Activated T-helper 1 cell treated with Interleukin-2 at 50 U/mL for 16 hours (primary cell): ENCODE results near the gene CFAP74.

ENCODE experiments used
- DNase-seq: peaks from one replicate; pipeline ENCODE4 v3.0.0-alpha.2; 2020; ENCODE audit warnings: low read depth

The CFAP74 gene

DNA sequence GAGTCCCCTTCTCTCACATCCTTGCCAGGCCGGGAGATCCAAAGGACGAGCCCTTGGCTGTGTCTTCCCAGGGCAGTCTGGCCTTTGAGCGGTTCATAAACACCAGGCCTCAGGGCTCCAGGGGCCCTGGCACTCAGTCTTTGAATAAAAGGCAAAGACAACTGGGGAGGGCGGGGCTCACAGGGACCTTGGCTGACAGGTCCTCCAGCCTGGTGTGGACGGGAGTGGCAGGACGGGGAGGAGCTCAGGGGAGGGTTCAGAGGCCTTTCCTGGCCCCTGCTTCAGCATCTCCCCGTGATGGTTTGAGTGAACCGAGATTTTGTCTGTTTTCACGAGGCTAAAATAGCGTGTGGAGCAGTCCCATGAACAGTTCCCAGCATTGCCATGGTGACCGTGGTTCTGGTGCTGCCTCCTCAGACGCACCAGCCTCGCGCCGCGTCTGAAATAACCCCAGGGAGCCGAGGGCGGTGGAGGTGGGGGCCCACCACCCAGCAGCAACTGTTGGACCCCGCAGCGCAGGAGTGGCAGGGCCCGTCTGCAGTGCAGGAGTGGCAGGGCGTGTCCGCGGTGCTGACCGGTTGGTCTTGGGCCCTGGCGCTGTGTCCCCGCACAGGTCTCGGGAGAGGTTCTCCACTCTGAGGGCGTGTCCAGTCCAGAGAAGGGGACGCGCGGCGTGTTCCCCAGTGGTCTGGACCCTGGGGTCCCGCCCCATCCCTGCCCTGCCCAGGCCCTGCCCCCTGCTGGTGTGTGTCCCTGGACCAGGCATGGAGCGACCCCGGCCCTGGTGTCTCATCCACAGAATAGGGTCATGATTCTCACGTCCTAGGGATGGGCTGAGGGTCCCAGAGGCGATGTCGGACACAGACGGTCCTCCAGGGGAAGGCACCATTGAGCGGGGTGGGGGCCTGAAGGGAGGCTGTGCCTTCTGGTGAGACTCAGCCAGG is 39.5 kb upstream of the CFAP74 start:
- DNase-seq = no peak

DNA sequence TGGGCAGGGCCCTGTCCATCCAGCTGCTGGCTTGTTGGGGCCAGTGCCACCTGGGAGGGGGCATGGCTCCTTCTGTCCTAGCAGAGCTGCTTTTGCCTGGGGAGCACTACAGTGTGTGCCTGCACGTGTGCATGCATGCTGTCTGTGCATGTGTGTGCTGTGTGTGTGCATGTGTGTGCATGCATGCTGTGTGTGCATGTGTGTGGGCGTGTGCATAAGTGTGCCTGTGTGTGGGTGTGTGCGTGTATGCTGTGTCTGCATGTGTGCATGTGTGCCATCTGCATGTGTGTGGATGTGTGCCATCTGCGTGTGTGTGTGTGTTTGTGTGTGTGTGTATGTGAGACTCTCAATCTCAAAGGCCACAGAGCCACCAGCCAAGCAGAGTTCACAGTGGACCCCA is 38.3 kb upstream of the CFAP74 start:
- DNase-seq = no peak

DNA sequence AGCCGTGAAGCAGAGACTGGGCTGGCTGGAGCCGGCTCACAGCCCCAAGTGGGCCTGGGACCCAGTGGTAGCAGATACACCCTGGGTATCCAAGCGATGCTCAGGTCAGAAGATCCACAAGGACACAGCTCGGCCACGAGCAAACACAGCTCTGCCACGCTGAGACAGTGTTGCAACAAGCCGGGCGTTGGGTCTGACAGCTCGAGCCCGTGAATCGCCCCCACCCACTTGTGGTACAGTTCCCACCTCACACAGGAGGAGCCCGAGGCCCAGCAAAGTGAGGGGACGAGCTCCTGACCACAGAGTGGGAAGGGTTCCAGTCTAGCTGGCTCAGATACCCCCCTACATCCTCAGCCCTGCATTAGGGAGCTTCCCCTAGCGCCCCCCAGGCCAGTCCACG is 37.7 kb upstream of the CFAP74 start:
- DNase-seq = no peak

DNA sequence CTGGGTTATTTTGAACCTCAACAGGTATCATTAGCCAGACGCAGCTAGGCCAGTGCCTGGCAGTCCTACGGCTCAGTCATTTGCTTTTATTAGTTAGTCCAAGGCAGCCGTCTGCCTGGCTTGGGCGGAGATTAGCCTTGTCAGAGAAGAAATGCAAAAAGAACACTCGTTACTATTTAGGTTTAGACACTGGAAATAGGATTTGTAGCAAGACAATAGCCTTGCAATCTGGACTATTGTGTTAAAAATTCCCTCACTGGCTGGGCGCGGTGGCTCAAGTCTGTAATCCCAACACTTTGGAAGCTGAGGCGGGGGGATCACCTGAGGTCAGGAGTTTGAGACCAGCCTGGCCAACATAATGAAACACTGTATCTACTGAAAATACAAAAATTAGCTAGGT is 35.7 kb upstream of the CFAP74 start:
- DNase-seq = no peak

DNA sequence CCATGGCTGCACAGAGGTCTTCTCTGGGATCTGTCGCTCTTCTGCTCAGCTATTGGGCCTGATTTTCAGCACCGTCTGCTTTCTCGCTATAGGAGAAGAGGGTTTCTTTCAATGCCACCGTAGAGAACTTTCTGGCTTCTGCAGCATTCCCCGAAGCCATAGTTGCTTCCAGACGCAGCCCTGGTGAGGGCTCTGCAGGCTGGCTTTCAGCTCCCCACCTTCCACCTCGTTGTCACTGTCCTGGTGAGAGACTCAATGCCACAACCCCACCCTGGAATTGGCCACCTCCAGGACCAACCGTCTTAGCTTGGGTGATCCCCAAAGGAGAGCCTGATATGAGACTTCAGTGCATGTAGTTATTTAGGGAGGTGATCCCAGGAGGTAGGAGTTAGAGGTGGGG is 34.6 kb upstream of the CFAP74 start:
- no peak for DNase-seq

DNA sequence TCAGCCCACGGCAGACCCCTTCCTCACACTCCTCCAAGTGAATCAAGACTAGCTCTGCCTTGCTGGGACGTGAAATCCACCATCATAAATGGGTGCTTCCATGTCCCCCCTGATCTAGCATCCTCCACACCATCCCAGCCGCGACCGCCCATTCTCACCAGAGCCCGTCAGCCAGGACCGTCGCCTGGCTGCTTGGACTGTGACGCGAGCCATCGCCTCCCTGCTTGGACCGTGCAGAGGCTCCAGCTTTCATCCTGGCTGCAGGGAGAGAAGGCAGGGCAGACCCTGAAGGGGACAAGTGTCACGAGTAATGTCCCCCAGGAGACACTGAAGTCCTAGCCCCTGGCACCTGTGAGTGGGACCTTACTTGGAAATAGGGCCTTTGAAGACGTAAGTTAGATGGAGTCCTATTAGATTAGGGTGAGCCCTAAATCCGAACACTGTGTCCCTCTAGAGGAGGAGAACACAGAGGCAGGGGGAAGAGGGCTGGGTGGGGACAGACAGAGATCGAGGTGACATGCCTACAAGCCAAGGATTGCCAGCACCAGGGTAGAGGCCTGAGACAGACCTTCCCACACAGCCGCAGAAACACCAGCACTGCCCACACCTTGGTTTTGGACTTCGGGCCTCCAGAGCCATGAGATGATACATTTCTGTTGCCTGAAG is 33.9 kb upstream of the CFAP74 start:
- no peak for DNase-seq

DNA sequence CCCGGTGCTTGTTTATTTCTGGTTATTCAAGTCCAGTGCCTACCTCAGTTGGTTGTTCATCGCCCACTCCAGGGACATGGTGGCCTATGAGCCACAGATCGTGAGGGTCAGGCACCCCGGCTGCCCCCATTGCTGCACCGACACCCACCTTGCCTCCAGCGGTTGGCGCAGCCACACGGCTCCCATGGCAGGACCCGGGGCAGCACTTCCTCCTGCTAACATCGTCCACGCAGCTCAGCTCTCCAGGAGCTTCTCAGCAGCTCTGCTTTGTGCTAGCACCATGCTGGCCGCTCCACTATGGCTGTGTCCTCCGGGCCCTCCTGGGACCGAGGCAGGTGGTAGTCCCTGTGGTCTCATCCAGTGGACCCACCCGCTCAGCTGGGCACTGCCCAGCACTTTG is 32.7 kb upstream of the CFAP74 start:
- DNase-seq = no peak

DNA sequence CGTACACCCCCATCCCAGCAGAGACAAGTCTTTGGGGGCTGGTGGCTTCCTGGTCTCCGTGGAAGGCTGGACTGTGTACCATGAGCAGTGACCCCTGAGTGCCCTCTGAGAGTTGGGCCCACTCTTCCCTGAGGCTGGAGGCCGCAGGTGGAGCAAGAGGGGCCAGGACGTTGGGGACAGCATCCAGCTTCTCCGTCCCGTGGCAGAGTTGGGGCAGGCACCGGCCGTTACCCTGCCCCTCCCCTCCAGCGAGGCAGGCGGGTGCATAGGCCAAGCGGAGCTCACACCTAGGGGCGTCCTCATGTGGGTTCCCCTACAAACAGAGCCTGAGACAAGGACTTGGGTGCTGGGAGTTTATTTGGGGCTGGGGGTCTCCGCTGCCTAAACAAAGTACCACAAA is 29.6 kb upstream of the CFAP74 start:
- DNase-seq = no peak

DNA sequence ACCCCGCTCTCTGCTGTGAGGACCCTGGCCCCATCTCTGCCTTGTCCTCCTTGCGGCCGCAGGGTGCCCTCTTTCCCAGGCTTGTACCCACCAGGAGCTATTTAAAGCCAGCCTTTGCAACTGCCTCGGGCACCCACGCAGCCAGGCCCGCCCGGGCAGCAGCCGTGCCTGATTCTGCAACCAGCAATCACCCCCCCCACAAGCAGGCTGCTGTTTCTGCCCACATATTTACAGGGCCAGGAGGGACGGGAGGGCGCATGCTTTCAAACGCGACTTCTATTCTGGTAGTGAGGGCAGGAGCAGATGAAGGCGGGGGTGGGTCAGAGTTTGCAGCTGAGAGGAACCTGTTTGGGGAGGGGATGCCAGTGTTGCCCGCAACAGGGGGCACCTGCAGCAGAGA is 29.2 kb upstream of the CFAP74 start:
- DNase-seq = no peak

DNA sequence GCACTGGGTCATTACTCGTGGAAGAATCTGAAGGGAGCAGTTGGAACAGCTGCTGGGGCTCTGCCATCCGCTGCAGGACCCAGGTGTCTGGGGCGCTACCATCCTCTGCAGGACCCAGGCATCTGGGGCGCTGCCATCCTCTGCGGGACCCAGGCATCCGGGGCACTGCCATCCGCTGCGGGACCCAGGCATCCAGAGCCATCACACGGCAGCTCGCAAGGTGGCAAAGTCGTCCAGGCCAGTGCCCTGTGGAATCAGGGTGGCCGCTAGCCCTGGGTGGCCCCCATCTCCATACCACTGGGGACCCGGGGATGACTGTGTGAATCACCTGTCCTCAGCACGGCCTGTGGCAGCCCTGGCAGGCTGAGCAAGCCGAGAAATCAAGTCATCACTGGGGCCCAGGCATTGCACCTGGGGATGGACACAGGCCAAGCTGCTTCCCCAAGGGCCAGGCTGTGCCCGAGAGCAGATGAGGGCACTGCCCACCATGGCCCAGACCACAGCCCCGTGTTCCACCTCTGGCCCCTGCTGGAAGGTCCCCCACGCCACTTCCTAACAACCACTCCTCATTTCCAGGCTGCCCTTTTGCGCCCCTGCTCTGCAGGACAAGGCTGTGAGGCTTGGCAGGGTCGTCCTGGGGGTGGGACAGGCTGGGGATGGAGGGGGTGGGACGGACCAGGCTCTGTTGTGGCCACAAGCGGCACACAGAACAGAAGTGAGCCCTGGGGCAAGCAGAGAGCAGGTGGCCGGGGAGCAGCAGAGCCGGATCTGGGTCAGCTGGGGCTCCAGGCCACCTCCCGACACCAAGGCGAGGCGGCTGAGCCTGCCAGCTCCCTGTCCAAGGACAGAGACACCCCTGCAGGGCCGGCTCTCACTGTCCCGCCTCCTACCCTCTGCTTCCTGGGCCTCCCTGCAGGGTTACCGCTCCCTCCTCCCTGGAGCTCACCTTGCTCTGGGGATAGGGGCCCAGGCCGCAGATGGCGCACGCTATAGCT is 28.3 kb upstream of the CFAP74 start:
- DNase-seq = no peak

DNA sequence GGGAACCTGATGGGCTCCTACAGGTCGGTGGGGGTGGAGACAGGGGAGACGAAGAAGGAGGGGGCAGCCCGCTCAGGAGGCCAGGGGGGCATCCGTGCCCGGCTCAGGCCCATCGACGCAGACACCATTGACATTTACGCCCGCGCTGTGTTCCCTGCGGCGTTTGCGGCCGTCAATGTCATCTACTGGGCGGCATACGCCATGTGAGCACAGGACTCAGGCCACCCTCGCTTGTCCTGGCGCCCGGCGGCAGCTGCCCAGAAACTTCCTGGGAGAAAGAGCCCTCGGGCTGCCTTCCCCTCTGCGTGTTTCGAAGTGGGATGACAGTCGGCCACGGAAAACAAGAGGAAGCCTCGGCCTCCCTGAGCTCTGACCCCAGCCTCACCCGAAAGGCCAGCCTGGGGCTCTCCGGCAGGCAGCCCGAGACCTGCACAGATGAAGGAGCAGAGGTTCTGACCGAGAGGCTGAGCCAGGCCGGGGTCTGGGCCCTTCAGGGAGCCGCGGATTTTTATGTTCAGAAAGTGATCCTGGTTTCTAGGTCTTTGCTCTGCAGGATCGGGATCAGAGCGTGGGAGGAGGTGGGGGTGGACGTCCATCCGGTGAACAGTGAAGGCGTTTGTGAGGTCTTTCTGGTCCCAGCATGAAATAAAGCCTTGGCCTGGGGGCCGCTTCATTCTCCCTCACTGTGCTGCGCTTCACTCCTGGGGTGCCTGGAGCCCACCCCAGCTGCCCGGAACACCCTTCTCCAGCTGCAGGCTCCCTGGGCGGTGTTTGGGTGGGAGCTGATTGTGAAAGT is 26.7 kb upstream of the CFAP74 start:
- no peak for DNase-seq

DNA sequence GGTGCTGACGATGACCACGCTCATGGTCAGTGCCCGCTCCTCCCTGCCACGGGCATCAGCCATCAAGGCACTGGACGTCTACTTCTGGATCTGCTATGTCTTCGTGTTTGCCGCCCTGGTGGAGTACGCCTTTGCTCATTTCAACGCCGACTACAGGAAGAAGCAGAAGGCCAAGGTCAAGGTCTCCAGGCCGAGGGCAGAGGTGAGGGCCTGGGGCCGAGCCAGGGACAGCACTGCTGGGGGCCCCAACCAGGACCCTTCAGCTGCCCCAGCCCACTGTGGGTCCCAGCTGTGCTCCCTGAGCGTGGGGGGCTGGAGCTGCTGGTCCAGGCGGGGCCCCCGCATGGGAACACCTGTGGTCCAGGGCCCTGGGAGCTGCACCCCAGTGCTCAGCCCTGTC is 26.0 kb upstream of the CFAP74 start:
- no peak for DNase-seq

DNA sequence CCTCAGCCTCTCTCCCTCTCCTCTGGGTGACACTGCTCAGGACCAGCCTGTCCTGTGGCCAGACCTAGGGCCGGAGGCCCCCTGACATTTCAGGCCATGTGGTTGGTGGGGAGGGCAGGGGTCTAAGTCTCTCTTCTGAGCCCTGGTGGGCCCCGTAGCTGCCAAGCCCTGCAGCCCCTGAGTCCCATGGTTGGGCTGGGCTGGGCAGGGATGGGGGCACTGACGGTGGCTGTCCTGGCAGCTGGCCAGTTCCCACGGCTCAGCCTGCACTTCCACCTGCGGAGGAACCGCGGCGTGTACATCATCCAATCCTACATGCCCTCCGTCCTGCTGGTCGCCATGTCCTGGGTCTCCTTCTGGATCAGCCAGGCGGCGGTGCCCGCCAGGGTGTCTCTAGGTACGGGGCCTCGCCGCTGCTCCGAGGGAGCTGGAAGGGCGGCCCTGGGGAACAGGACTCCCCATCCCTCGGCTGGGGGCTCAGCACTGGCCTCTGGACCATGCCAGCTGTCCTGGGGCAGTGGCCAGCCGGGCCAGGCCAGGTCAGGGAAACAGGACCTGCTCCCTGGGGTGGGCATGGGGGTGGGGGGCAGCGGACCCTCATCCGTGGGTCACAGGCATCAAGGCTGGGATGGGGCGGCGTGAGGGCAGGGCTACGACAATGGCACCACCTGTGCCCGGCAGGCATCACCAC is 25.4 kb upstream of the CFAP74 start:
- DNase-seq = no peak

DNA sequence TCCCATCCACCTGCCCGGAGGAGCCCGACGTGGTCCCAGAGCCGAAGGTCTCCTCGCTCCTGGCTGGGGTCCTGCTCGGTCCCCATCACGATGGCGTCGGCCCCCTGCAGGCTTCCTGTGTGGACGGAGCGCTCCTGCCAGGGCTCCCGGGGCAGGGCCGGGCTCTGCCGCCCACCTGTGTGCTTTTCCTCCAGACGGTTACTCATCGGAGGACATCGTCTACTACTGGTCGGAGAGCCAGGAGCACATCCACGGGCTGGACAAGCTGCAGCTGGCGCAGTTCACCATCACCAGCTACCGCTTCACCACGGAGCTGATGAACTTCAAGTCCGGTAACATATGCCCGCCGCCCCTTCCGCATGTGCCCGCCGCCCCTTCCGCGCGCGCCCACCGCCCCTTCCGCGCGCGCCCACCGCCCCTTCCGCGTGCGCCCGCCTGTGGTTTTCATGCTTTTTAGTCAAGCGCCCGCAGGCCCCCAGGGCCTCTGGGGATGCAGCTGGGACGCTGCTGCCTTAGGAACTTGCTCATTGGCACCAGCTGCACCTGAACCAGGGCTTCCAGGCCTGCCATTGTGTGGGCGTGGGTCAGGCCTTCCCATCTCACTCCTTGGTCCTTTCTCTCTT is 24.5 kb upstream of the CFAP74 start:
- no peak for DNase-seq

DNA sequence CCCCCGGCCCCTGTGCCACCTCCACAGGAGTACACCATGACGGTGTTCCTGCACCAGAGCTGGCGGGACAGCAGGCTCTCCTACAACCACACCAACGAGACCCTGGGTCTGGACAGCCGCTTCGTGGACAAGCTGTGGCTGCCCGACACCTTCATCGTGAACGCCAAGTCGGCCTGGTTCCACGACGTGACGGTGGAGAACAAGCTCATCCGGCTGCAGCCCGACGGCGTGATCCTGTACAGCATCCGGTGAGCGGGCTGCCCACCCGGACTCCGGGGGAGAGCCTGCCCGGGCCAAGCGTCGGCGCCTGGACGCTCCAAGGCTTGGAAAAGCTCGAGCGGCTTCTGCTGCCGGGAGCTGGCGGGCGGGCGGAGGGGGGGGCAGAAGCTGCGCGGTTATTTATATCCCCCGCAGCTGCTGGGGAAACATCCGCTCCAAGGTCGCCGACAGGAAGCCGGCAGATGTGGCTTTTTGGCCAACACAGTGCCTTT is 21.9 kb upstream of the CFAP74 start:
- no peak for DNase-seq

DNA sequence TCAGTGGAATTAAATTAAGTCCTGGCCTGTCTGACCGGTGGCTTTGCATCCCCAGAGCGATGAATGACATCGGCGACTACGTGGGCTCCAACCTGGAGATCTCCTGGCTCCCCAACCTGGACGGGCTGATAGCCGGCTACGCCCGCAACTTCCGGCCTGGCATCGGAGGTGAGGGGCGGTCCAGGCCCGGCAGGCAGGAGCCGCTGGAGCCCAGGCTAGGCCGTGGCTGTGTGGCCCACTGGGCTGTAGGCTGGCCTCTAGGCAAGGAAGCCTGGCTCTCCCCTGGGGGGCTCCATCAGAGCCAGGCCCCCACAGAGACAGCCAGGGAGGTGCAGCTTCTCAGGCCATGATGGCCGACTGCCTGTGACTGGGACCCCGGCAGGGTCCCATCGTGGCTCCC is 21.3 kb upstream of the CFAP74 start:
- DNase-seq = no peak

DNA sequence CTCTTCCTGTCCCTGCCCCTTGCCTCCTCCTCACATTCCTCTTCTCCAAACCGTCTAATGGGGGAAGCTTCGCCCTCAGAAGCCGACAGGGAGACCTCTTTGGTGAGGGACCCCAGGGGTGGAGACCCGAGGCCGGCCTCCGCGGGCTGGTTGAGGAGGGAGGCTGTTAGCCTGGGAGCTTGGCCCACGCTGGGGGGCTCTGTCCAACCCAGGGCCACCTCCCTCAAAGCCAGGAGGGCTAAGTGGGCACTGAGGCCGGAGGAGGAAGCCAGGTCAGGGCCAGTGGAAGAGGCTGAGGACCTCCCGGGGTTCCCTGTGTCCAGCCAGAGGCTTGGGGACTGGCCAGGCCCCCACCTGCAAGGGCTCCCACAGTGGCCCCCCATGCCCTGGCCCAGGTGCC is 20.9 kb upstream of the CFAP74 start:
- DNase-seq = no peak

DNA sequence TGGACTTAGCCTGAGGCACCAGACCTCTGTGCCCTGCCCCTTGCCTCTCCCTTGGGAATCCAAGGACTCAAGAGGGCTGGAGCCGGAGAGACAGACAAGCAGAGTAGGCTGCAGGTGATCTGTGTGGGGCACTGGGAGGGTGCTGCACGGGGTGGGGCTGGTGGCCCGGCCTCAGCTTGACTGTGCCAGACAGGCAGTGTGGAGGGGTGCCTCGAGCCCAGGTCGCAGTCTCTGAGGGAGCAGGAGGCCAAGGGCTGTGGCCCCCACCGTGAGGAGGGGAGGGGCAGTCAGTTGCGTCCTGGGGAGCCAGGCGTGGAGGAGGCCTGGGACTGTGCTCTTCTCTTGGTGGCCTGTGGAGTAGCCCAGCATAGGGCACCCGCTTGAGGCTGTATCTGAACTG is 19.6 kb upstream of the CFAP74 start:
- no peak for DNase-seq

DNA sequence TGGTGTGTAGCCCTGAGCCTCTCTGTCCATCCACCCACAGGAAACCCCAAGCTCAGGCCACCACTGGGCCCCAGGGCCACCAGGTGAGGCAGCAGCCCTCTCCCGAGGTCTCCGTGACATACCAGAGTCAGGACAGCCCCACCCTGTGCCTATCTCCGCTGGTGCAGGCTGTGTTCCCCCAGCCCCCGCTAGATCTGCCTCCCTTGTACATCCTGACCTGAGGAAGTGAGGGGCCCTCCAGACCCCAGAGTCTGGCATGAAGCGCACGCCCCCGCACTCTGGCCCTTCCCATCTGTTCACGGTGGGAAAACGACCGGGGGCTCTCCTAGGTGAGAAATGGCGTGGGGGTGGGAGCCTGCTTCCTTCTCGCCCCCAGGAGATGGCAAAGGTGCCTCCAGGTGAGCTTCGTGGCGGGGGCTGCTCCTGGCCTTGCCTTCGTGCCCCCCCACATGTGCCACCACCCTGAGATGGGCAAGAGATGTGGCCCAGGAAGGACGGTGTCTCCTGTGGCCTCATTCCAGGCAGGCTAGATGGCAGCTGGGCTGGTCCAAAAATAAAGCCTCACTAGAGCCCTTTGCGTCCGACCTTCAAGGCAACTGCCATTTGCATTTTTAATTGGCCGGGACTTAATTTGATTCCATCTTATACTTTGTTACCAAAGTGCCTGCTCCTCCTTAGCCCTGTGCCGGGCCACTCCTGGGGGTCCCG is 18.6 kb upstream of the CFAP74 start:
- DNase-seq = no peak

DNA sequence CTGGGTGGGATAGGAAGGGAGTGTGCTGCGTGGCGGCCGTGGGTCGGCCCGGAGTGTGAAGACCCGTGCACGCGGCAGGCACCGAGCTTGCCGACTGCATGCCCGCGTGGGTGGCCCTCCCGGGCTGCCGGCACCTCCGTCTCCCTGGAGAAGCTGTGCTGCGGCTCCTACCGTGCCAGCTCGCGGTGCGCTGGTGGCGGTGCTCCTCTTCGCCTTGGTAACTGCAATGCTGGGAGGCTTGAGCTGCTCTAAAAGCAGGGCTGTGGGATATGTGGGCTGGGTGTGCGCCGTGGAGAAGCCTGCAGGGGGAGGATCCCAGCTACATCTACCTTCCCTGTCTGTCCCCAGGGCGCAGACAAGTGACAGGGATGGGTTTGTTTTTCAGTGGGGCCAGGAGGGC is 18.0 kb upstream of the CFAP74 start:
- DNase-seq = no peak
